ENCODE data around the gene IGHMBP2.

The IGHMBP2 gene

GRCh38 chr11:68928136-68928880 lies 24.6 kb downstream of the IGHMBP2 start:
- DNase-seq, result no peak

- DNase-seq, result no peak
Measured at GRCh38 chr11:68929135-68929534, 25.4 kb downstream of the IGHMBP2 start.

DNA sequence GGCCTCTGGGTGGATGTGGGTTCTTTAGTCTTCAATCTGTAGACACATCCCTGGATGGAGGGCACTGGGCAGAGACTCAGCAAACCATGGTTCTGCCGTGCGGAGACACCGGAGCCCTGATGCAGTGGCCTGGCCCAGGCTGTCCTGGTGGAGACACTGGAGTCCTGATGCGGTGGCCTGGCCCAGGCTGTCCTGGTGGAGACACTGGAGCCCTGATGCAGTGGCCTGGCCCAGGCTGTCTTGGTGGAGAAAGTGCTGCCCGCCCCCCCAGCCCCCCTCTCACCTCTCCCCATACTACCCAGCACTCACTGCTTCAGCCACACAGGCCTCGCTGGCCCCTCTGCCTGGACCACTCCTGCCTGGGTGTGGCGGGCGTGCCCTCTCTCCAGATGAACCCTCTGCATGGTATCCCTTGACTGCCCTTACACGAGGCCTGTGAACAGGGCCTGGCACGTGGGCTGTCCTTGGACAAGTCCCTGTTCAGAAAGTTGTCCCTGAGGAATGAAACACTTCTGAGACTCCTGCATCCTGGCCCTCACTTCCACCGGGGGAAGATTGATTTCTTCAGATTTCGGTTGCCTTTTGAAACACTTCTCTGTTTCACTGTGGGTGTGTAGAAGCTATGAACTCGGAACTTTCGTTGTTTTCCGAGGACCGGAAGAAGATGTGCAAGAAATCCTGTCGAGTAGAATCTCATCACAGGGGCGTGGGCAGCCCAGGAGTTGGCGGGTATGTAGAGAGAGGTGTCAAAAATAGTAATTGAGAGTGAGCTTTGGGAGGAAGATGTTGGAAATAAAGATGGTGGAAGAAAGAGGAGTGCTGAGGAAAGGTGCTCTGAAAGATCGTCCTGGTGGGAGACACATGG lies 26.2 kb downstream of the IGHMBP2 start:
- DNase-seq, result no peak

DNA sequence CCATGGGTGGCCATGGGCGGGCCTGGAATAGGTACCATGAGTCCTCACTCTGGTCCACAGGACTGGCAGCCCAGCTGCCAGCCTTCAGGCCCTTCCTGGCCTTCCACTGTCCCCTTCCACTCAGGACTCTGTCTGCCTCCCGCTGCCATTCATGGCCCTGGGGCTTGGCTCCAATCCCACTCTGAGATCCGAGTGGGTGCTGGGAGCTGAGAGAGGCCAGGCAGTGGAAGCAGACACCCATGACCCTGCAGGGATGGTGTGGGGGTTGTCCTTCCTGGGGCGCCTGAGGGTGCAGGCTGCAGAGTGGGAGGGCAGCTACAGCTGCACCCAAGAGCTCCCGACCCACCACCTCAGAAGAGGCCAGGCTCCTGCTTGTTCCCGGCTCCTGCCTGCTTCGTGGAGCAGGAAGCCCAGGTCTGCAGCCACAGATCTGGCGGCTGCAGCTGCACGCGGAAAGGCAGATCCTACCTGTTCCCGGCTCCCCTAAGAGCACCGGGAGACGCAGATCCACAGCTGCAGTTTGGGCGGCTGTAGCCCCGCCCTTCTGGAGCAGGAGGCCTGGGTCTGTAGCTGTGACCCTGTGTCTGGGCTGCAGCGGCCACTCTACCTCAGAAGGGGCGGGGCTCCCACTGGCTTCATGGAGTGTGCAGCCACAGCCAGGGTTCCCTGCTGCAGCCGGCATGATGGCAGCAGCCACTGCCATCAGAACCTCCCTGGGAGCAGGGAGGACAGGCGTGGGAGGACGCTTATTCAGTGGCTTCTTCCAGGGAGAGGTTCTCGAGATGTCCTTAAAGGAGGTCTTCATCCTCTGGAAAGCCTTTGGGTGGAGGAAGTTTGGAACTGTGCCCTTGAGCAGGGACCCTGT lies 27.5 kb downstream of the IGHMBP2 start:
- DNase-seq, result no peak

GRCh38 chr11:68931911-68932310 lies 28.2 kb downstream of the IGHMBP2 start:
- no peak for DNase-seq

GRCh38 chr11:68932358-68932757 lies 28.7 kb downstream of the IGHMBP2 start:
- no peak for DNase-seq

GRCh38 chr11:68932933-68933577 lies 29.4 kb downstream of the IGHMBP2 start:
- no peak for DNase-seq

DNA sequence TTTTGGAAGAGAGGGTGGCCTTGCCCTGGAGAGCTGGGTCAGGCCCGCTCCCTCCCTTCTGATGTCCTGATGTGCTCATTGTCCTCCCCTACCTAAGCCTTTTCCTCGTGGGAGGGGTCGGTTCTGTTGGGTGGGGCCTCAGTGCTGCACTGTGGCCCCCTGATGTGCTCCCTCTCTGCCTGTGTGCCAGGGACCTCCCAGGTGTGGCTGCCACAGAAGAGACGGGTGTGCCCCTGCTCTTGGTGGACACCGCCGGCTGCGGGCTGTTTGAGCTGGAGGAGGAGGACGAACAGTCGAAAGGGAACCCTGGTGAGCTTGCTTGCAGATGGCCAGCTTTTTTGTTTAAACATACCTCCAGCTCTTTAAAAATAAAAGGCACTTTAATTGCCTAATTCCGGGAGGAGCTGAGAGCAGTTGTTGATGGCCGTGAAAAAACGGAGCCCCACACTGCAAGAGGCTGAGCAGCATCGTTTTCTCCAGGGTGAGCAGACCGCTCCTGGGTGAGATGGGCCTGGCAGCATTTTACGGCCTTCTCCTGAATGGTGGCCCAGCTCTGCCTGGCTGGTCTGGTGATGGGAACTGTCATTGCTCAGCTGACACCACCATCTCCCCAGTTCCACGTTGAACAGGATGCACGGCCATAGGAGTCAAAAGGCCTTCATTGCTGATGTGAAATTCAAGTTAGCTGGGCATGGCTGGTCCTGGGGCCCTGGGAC lies 30.1 kb downstream of the IGHMBP2 start:
- no peak for DNase-seq

DNA sequence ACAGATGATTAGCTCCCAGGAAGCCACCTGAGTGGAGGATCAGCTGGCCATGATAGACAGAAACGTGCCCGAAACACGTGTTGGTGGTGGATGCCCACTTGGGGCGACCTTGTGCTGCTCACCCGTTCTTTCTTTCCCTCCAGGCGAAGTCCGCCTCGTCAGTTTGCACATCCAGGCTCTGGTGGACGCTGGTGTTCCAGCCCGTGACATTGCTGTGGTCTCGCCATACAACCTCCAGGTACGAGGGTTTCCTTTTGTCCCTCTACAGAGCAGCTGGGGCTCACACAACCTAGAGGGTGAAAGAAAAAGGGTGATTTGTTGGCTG lies 30.6 kb downstream of the IGHMBP2 start:
- no peak for DNase-seq

- no peak for DNase-seq
Measured at GRCh38 chr11:68934666-68935065, 31.0 kb downstream of the IGHMBP2 start.

DNA sequence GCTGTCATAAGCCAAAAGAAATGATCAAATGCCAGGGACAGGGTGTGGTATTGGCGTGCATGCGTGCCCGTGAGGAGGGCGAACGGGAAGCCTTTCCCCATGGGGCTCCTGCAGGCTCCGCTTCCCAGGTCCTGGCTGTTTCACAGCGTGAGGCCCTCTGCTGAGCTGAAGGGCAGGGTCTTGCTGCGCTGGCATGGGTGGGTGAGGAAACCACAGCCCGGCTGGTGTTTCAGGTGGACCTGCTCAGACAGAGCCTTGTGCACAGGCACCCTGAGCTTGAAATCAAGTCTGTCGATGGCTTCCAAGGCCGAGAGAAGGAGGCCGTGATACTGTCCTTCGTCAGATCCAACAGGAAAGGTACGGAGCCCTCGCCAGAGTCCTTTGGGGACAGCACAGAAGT lies 31.4 kb downstream of the IGHMBP2 start:
- no peak for DNase-seq

GRCh38 chr11:68935516-68936357 lies 32.0 kb downstream of the IGHMBP2 start:
- DNase-seq, result no peak

DNA sequence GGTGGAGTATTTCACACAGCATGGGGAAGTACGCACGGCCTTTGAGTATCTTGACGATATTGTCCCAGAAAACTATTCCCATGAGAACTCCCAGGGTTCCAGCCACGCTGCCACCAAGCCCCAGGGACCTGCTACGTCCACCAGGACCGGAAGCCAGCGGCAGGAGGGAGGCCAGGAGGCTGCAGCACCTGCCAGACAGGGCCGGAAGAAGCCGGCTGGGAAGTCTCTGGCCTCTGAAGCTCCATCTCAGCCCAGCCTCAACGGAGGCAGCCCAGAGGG lies 32.6 kb downstream of the IGHMBP2 start:
- no peak for DNase-seq

GRCh38 chr11:68936676-68937620 lies 33.3 kb downstream of the IGHMBP2 start:
- DNase-seq, result no peak

- no peak for DNase-seq
Measured at GRCh38 chr11:68938088-68938487, 34.4 kb downstream of the IGHMBP2 start.

DNA sequence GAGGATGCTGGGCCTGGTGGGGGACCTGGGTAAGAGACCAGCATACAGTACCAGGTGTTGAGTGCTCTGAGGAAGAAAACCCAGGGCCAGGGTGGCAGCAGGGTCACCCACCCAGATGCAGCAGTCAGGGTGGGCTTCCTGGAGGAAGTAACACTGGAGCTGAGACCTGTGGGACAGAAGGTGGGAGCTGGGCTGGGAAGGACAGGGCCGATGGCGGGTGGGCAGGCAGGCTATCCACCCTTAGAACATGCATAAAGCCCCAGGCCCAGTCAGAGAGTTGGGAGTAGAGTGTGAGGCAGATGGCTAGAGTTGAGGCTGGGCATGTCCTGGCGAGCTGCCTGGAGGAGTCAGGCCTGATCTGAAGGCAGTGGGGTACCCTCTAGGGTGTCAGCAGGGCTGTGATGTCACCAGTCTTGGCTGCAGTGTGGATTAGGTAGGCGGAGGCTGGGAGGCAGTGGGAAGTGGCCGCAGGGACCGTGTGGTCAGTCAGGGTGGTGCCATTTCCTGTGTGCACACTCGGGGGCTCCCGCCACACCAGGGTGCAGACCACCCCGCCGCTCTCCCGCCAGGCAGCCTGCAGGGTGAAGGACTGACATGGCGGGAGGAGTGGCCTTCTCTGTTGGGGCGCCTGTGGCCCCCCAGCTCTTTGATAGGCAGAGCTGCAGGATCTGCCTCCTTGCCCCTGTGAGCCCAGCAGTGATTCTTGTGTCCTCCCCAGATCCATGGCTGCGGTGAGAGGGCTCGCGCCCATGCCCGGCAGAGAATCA lies 35.3 kb downstream of the IGHMBP2 start:
- DNase-seq, result no peak

DNA sequence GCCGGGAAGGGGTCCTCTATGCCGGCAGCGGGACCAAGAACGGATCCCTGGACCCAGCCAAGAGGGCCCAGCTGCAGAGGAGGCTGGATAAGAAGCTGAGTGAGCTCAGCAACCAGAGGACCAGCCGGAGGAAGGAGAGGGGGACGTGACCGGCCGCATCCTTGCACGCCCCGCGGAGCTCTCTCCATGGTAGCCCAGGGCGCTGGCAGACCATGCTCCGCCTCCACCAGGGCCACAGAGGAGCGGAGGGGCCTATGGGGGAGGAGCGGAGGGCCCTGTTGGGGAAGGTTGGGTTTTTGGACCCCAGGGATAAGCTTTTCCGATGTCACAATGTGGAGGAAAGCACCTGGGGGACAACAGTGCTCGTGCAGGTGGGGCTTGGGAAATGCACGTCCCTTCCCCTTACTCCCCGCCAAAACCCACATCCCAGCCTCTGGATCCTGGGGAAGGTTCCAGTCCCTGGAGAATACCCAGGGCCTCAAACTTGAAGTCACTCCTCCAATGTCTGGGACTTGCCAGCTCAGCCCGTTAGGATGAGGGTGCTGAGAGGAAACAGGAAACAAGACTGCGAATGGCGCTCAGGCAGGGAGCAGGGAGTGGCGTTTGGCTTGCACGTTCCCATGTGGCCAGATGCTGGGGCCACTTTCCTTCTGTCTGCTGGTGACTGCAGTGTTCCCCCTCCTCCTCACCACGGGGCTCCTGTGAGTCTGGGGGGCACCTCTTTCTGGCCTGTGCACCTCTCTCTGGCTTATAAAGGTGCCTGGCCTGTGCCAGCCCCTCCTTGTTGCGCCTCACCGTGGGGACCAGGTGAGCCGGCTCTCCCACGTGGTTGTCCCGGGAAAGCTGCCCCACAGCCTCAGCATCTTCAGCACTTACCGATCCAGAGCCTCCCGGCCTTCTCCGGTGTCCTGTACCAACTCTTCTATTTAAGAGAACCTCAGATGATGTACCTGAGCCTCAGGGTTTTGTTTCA lies 36.2 kb downstream of the IGHMBP2 start:
- DNase-seq, result no peak

- DNase-seq, result no peak
Measured at GRCh38 chr11:68940651-68941323, 37.1 kb downstream of the IGHMBP2 start.

Measured in fibroblast of skin of right quadriceps (primary cell).